Endothelial cell of umbilical vein (primary cell): ENCODE measurements around the gene DNAL1. TPM values are rescaled to one million over a fixed set of nuclear protein-coding genes. Genes with fewer than 3 reads are reported as not detected.

Source experiments
- BruUV-seq: library from RNA; stranded (reverse); fragments of 400-500 nt; replicated peaks from 2 replicates; lab custom pipeline; 2021; lab: Mats Ljungman, UMichigan
- CTCF ChIA-PET: fragments of 300-600, 350-600 bp; sonication (Branson Sonifier 250); formaldehyde crosslinking; loops from one replicate; lab custom pipeline; 2021; ENCODE audit warnings: antibody characterized with exemption, inconsistent platforms; lab: Charles Lee
- POLR2A ChIA-PET: fragments of 300-600, 350-600 bp; sonication (Branson Sonifier 250); formaldehyde crosslinking; loops from one replicate; lab custom pipeline; 2021; ENCODE audit warnings: antibody characterized with exemption, inconsistent platforms; lab: Charles Lee
- DNase-seq: peaks from one replicate; pipeline ENCODE4 v3.0.0-alpha.2; 2011; ENCODE audit warnings: low read depth, low spot score
- FAIRE-seq: peaks from 2 replicates; lab custom pipeline; 2011; peaks lifted over from hg19 to GRCh38; lab: Jason Lieb, UNC
- H2AFZ ChIP-seq: 2 replicates; pipeline ENCODE4 v1.6.0; 2012; ENCODE audit warnings: low read depth, low read length, control low read depth, inconsistent platforms
- H3K27ac ChIP-seq: 2 replicates; pipeline ENCODE4 v1.5.1; 2011; ENCODE audit warnings: low read depth, mild to moderate bottlenecking, control low read depth, low read length, moderate library complexity; ENCODE audit not compliant: insufficient read depth
- H3K27me3 ChIP-seq, 2 experiments: 2 replicates each; pipeline versions ENCODE4 v1.6.0 to v1.6.1; 2011; ENCODE audit warnings: low read length in 2 of 2, mixed read lengths in 1 of 2; ENCODE audit not compliant: control insufficient read depth in 2 of 2, insufficient read depth in 2 of 2
- H3K36me3 ChIP-seq, 2 experiments: 2 replicates in 1 of 2; 3 replicates in 1 of 2; pipeline ENCODE4 v1.5.1; 2011; ENCODE audit warnings: low read length in 2 of 2, mild to moderate bottlenecking in 1 of 2, moderate library complexity in 1 of 2; ENCODE audit not compliant: control insufficient read depth in 2 of 2, insufficient read depth in 2 of 2; ENCODE audit errors: extremely low read depth in 1 of 2
- H3K4me1 ChIP-seq: 3 replicates; pipeline ENCODE4 v1.5.1; 2011; ENCODE audit warnings: mild to moderate bottlenecking, low read length; ENCODE audit not compliant: control insufficient read depth, insufficient read depth; ENCODE audit errors: extremely low read depth
- H3K4me2 ChIP-seq: 2 replicates; pipeline ENCODE4 v1.6.1; 2011; ENCODE audit warnings: low read length, control low read depth, mixed read lengths; ENCODE audit not compliant: insufficient read depth
- H3K4me3 ChIP-seq, 3 experiments: fragments of 200-600 bp in 1 of 3; sonication (generic), shearing (Covaris generic) in 1 of 3; replicated peaks in 1 of 3; 2 replicates each; pipeline ENCODE4 v1.5.1; 2011 to 2016; ENCODE audit warnings: control low read depth in 3 of 3, low read length in 3 of 3, mild to moderate bottlenecking in 2 of 3, inconsistent platforms in 1 of 3, low read depth in 1 of 3, moderate library complexity in 1 of 3; ENCODE audit not compliant: insufficient read depth in 1 of 3
- H3K79me2 ChIP-seq: 2 replicates; pipeline ENCODE4 v1.6.0; 2012; ENCODE audit warnings: low read length, inconsistent platforms; ENCODE audit not compliant: control insufficient read depth, insufficient read depth
- H3K9ac ChIP-seq: replicated peaks from 2 replicates; pipeline ENCODE3; 2011; ENCODE audit warnings: low read length, control low read depth; ENCODE audit not compliant: insufficient read depth; ENCODE audit errors: extremely low read depth
- H3K9me1 ChIP-seq: replicated peaks from 3 replicates; pipeline ENCODE4 v1.6.0; 2011; ENCODE audit warnings: mild to moderate bottlenecking, low read length; ENCODE audit not compliant: control insufficient read depth, insufficient read depth; ENCODE audit errors: extremely low read depth
- H3K9me3 ChIP-seq: replicated peaks from 2 replicates; pipeline ENCODE4 v1.5.1; 2012; ENCODE audit warnings: low read length, inconsistent platforms; ENCODE audit not compliant: control insufficient read depth, insufficient read depth
- H4K20me1 ChIP-seq: replicated peaks from 2 replicates; pipeline ENCODE3; 2011; ENCODE audit warnings: mild to moderate bottlenecking, low read length; ENCODE audit not compliant: control insufficient read depth, insufficient read depth; ENCODE audit errors: extremely low read depth
- CTCF ChIP-seq, 2 donors: IDR thresholded peaks; 1 replicate in 1 of 2; 2 replicates in 1 of 2; pipeline ENCODE4 v1.5.1; 2011; ENCODE audit warnings: low read length in 2 of 2, mild to moderate bottlenecking in 2 of 2, moderate library complexity in 2 of 2, control low read depth in 1 of 2, inconsistent platforms in 1 of 2, low read depth in 1 of 2; ENCODE audit not compliant: insufficient read depth in 1 of 2; ENCODE audit errors: extremely low read depth in 1 of 2
- EZH2 ChIP-seq: IDR thresholded peaks from 2 replicates; pipeline ENCODE4 v1.6.1; 2012; ENCODE audit warnings: borderline replicate concordance, low read depth, mild to moderate bottlenecking, moderate library complexity, low read length, inconsistent platforms; ENCODE audit not compliant: severe bottlenecking
- FOS ChIP-seq: IDR thresholded peaks from 2 replicates; pipeline ENCODE4 v1.6.1; 2011; ENCODE audit warnings: mild to moderate bottlenecking, low read length, moderate library complexity, borderline replicate concordance; ENCODE audit not compliant: insufficient read depth
- GATA2 ChIP-seq: IDR thresholded peaks from 2 replicates; pipeline ENCODE4 v1.7.0; 2011; ENCODE audit warnings: low read depth, mild to moderate bottlenecking, moderate library complexity, mixed read lengths, low read length; ENCODE audit not compliant: insufficient read length, insufficient read depth
- JUN ChIP-seq: IDR thresholded peaks from 2 replicates; pipeline ENCODE4 v1.6.1; 2011; ENCODE audit warnings: borderline replicate concordance, low read depth; ENCODE audit not compliant: insufficient read length, insufficient read depth
- MAX ChIP-seq: IDR thresholded peaks from 2 replicates; pipeline ENCODE4 v1.6.1; 2011; ENCODE audit not compliant: insufficient read depth, insufficient read length
- MYC ChIP-seq: IDR thresholded peaks from one replicate; pipeline ENCODE4 v1.6.1; 2011; ENCODE audit warnings: mild to moderate bottlenecking, low read depth, low read length
- POLR2AphosphoS5 ChIP-seq: IDR thresholded peaks from 2 replicates; pipeline ENCODE4 v1.6.1; 2012; ENCODE audit warnings: low read depth, mild to moderate bottlenecking, control low read depth, low read length, moderate library complexity; ENCODE audit not compliant: insufficient read depth
- dilution Hi-C: fragments of 300-500 bp; cut with MboI; formaldehyde crosslinking; loops from one replicate; pipeline ENCODE4 v1.15.0; 2019; ENCODE audit warnings: low sequenced_read_pairs; ENCODE audit not compliant: extremely low pct_ligation_motif_present
- intact Hi-C: fragments of 100-400 bp; cut with micrococcal nuclease; formaldehyde crosslinking; loops from one replicate; pipeline ENCODE4 v1.10.0; 2022
- polyA plus RNA-seq, 4 experiments: library from polyadenylated mRNA; depleted of rRNA in 3 of 4; stranded (reverse) in 3 of 4; unstranded in 1 of 4; fragments of >200 nt; gene quantifications; 2 replicates each; pipeline versions ENCODE4 v1.2.1 to v1.2.3, GENCODE V29; 2011 to 2012; ENCODE audit warnings: missing spikeins in 1 of 4
- total RNA-seq: library from RNA; stranded (reverse); gene quantifications from 2 replicates; pipeline ENCODE4 v1.2.3, GENCODE V29; 2021

The DNAL1 gene
- total and polyA plus RNA-seq, 2 donors (not counting 3 experiments of a cell fraction or from before 2014, with no cell fraction given) = 2.4 to 15.3 TPM

- peaks cover 66% of the 10 kb centered on the region for H3K4me1 ChIP-seq
- dilution Hi-C loops = no loop called here
- peak overlapping the region; percentile 96 for H3K27ac ChIP-seq
- no peaks in the 10 kb centered on the region for H3K9me1 ChIP-seq
- peak overlapping the region; percentile 86 for H3K9ac ChIP-seq
- POLR2A ChIA-PET = interaction anchor here (0.6 to 3.0 kb wide), 5 partner anchors 12 to 38 kb away, joined by 3 to 31 read pairs (median 4); no protein-coding TSS in a partner anchor
- DNase-seq = peak; percentile 97
- BruUV-seq = no TSS peak
- TF ChIP-seq FOS (peak; percentile 95), EZH2 (no peak), MYC (peak; percentile 9), MAX (no peak), JUN (peak; percentile 79), CTCF (IDR thresholded peaks at IDR 0.05; ENCODE audit: extremely low read depth in 1 of 2, insufficient read depth in 1 of 2, low read depth in 1 of 2, low read length in 2 of 2) (no peak), POLR2AphosphoS5 (peak; percentile 99), GATA2 (peak; percentile 98)
- CTCF ChIA-PET = interaction anchor here (0.6 to 8.9 kb wide), 11 partner anchors 8 to 516 kb away, joined by 3 to 91 read pairs (median 6); a partner anchor contains a TSS
- H4K20me1 ChIP-seq = no peaks in the 10 kb centered on the region
- H3K36me3 ChIP-seq = peaks cover 9 to 23% of the 10 kb centered on the region in 2 experiments
- peak overlapping the region in 1 of 3 experiments; percentile 31 for H3K4me3 ChIP-seq
- H3K9me3 ChIP-seq = no peaks in the 10 kb centered on the region
- intact Hi-C loops = loop anchor here (1.0 to 5.0 kb wide), 8 partner anchors 12 to 111 kb away; partner anchors contain the start of genes PNMA1 and PTGR2
- peaks cover 90% of the 10 kb centered on the region for H3K79me2 ChIP-seq
- peak overlapping the region; percentile 81 for H3K4me2 ChIP-seq
- H3K27me3 ChIP-seq = no peaks in the 10 kb centered on the region
- FAIRE-seq = peak; percentile 99
- no peak overlapping the region for H2AFZ ChIP-seq
Observed at GRCh38 chr14:73741386-73741875, 96.6 kb downstream of the DNAL1 start.
